HepG2 (cell line): Measurements from ENCODE around the gene MAMSTR. TPM values are rescaled to one million over a fixed set of nuclear protein-coding genes. Genes with fewer than 3 reads are reported as not detected.

Experiments
- AHR ChIP-seq: IDR thresholded peaks from 2 replicates; pipeline ENCODE4 v1.6.1; 2018; ENCODE audit warnings: missing genetic modification reagents, missing compliant biosample characterization
- AKAP8 ChIP-seq: sonication (generic); formaldehyde crosslinking; IDR thresholded peaks from 2 replicates; pipeline ENCODE4 v1.5.1; 2020; ENCODE audit warnings: mild to moderate bottlenecking, missing genetic modification reagents
- ARID2 ChIP-seq: sonication (generic); formaldehyde crosslinking; IDR thresholded peaks from 2 replicates; pipeline ENCODE4 v1.8.1; 2022; ENCODE audit warnings: mild to moderate bottlenecking, missing genetic modification reagents, borderline replicate concordance
- CAMTA2 ChIP-seq: sonication (generic); formaldehyde crosslinking; IDR thresholded peaks from 2 replicates; pipeline ENCODE4 v1.4.0; 2020; ENCODE audit warnings: mild to moderate bottlenecking, missing genetic modification reagents, borderline replicate concordance
- DNMT3B ChIP-seq: conservative IDR thresholded peaks from 2 replicates; pipeline ENCODE4 v1.6.1; 2016; ENCODE audit warnings: missing biosample characterization, control low read depth
- FOXJ3 ChIP-seq: sonication (generic); formaldehyde crosslinking; IDR thresholded peaks from 2 replicates; pipeline ENCODE4 v1.4.0; 2020; ENCODE audit warnings: missing genetic modification reagents, mild to moderate bottlenecking, borderline replicate concordance
- HOXA5 ChIP-seq: sonication (generic); formaldehyde crosslinking; IDR thresholded peaks from 2 replicates; pipeline ENCODE4 v1.4.0; 2020; ENCODE audit warnings: missing genetic modification reagents
- KDM1A ChIP-seq: IDR thresholded peaks from 2 replicates; pipeline ENCODE4 v1.6.1; 2016; ENCODE audit warnings: missing compliant biosample characterization
- PBX2 ChIP-seq: IDR thresholded peaks from 2 replicates; pipeline ENCODE4 v1.6.1; 2016; ENCODE audit warnings: control low read depth
- PHF8 ChIP-seq: sonication (generic); formaldehyde crosslinking; IDR thresholded peaks from 2 replicates; pipeline ENCODE4 v1.5.0; 2020; ENCODE audit warnings: missing genetic modification reagents
- PRDM10 ChIP-seq: sonication (generic); formaldehyde crosslinking; IDR thresholded peaks from 2 replicates; pipeline ENCODE4 v1.4.0; 2020; ENCODE audit warnings: low read depth, missing genetic modification reagents
- SMAD1 ChIP-seq: sonication (generic); formaldehyde crosslinking; IDR thresholded peaks from 2 replicates; pipeline ENCODE4 v1.4.0; 2020; ENCODE audit warnings: missing genetic modification reagents, low read depth, mild to moderate bottlenecking, borderline replicate concordance
- STAT5B ChIP-seq: sonication (generic); formaldehyde crosslinking; IDR thresholded peaks from 2 replicates; pipeline ENCODE4 v1.4.0; 2020; ENCODE audit warnings: missing genetic modification reagents
- TAF1 ChIP-seq: sonication (generic); formaldehyde crosslinking; IDR thresholded peaks from 2 replicates; pipeline ENCODE4 v1.4.0; 2020; ENCODE audit warnings: missing genetic modification reagents
- ZBTB8A ChIP-seq: sonication (generic); formaldehyde crosslinking; IDR thresholded peaks from 2 replicates; pipeline ENCODE4 v1.4.0; 2020; ENCODE audit warnings: mild to moderate bottlenecking, low read depth, missing genetic modification reagents, borderline replicate concordance
- ZFY ChIP-seq: sonication (generic); formaldehyde crosslinking; IDR thresholded peaks from 2 replicates; pipeline ENCODE4 v1.4.0; 2020; ENCODE audit warnings: missing genetic modification reagents
- ZKSCAN5 ChIP-seq: sonication (generic); formaldehyde crosslinking; IDR thresholded peaks from 2 replicates; pipeline ENCODE4 v1.5.1; 2020; ENCODE audit warnings: mild to moderate bottlenecking, missing genetic modification reagents
- ZNF460 ChIP-seq: sonication (generic); formaldehyde crosslinking; IDR thresholded peaks from 2 replicates; pipeline ENCODE4 v1.5.1; 2020; ENCODE audit warnings: missing genetic modification reagents, mild to moderate bottlenecking, borderline replicate concordance
- ZNF75D ChIP-seq: sonication (generic); formaldehyde crosslinking; IDR thresholded peaks from 2 replicates; pipeline ENCODE4 v1.8.1; 2023; ENCODE audit warnings: missing genetic modification reagents, mild to moderate bottlenecking, borderline replicate concordance
- polyA plus RNA-seq, 8 experiments: library from polyadenylated mRNA; depleted of rRNA in 3 of 8; stranded (reverse) in 7 of 8; unstranded in 1 of 8; fragments of >200 nt; fragmentation: Illumina TruSeq in 4 of 8; extraction: Trizol in 4 of 8; gene quantifications; 2 replicates each; pipeline versions ENCODE4 v1.2.1 to v1.2.3, GENCODE V29; 2011 to 2016; ENCODE audit warnings: low read depth in 4 of 8, missing spikeins in 1 of 8, mixed read lengths in 1 of 8; ENCODE audit not compliant: insufficient read depth in 1 of 8
- total RNA-seq, 5 experiments: library from RNA; depleted of rRNA; stranded (reverse); fragments of >200 nt; fragmentation: Illumina TruSeq; extraction: Trizol; gene quantifications; 2 replicates each; pipeline ENCODE4 v1.2.3, GENCODE V29; 2016; ENCODE audit warnings: low read depth in 1 of 5
- TF ChIP-seq, protein P1 (sequence below): sonication (generic); formaldehyde crosslinking; conservative IDR thresholded peaks from 2 replicates; pipeline ENCODE4 v1.8.0; 2022; ENCODE audit warnings: low read depth, missing genetic modification reagents

MAMSTR gene
- total and polyA plus RNA-seq, 2 of the 13 experiments (the other 11 are each of a cell fraction or from before 2014, with no cell fraction given) = 2.2 to 2.4 TPM

DNA sequence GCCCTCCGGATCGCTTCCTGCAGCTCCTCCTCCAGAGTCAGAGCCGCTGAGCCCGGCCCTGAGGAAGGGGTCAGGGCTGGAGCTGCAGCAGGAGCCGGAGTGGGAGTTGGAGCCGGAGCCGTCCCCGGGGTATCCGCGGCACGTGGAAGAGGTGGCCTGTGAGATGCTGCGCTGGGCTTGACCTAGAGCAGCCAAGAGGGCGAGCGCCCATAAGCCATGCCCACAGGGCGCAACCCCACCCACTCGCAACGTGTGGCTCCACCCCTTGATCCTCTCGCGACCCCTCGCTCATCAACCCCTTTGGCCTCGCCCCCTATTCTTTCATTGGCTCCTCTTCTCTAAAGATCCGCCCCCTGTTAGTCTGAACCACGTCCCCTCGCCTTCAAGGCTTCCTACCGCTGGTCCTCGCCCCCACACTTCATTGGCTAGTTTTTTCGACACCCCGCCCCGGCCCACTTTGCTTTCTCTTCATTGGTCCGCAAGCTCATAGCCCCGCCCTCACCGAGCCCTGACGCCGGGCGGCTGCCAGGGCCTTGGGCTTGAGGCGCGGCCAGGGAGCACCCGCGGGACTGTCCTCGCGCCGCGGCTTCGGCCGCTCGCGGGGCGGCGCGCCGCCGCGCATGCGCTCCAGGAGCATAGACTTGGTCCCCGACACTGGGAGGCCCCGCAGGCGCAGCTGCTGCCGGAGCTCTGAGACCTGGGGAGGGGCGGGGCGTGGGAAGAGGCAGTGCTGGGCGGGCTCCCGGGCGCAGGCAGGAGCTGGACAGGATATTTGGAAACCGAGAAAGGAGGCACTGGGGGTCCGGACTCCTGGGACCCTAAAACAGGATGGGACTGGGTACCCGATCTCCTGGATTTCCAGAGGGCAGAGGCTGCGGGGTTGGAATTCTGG lies 5.4 kb downstream of the MAMSTR start (continued):
- TF ChIP-seq, protein P1, sequence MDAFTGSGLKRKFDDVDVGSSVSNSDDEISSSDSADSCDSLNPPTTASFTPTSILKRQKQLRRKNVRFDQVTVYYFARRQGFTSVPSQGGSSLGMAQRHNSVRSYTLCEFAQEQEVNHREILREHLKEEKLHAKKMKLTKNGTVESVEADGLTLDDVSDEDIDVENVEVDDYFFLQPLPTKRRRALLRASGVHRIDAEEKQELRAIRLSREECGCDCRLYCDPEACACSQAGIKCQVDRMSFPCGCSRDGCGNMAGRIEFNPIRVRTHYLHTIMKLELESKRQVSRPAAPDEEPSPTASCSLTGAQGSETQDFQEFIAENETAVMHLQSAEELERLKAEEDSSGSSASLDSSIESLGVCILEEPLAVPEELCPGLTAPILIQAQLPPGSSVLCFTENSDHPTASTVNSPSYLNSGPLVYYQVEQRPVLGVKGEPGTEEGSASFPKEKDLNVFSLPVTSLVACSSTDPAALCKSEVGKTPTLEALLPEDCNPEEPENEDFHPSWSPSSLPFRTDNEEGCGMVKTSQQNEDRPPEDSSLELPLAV (CRISPR knock-in tag) = no peak
- TF ChIP-seq PHF8 (CRISPR knock-in tag) (peak; percentile 68), ARID2 (no peak), PBX2 (no peak), ZBTB8A (CRISPR knock-in tag) (no peak), SMAD1 (no peak), ZNF75D (CRISPR knock-in tag) (no peak), FOXJ3 (CRISPR knock-in tag) (no peak), TAF1 (CRISPR knock-in tag) (peak; percentile 58; the same call in 1 of the 2 replicates), ZFY (CRISPR knock-in tag) (peak; percentile 61; the same call in 1 of the 2 replicates), CAMTA2 (CRISPR knock-in tag) (no peak), ZNF460 (CRISPR knock-in tag) (no peak), DNMT3B (no peak), PRDM10 (CRISPR knock-in tag) (no peak), STAT5B (no peak), KDM1A (CRISPR knock-in tag) (0 out of 2 replicates have a peak, but pooled peaks have one; percentile 12), ZKSCAN5 (CRISPR knock-in tag) (no peak), HOXA5 (CRISPR knock-in tag) (0 out of 2 replicates have a peak, but pooled peaks have one; percentile 15), AKAP8 (CRISPR knock-in tag) (no peak), AHR (peak; percentile 65; the same call in 1 of the 2 replicates)
